ENCODE data around the gene ATP6V1C2.

Gene ATP6V1C2

GRCh38 chr2:10771786-10772185, 50.4 kb downstream of the ATP6V1C2 start:
- H3K9ac ChIP-seq (ENCODE audit: low read depth, low read length, poor library complexity) = peak overlapping the region; percentile 27
- no peak overlapping the region for H2BK15ac ChIP-seq (ENCODE audit: low read length)
- no CpG with 5 or more reads among the region's 13 CpGs for WGBS, 2 donors (ENCODE audit: extremely low coverage in 2 of 2, insufficient read length in 2 of 2, insufficient replicate concordance in 1 of 2)

GRCh38 chr2:10772201-10772867, 50.9 kb downstream of the ATP6V1C2 start:
- no peak overlapping the region for H2BK12ac ChIP-seq (ENCODE audit: low read length)
- H2AK5ac ChIP-seq (ENCODE audit: low read depth, low read length) = no peak overlapping the region
- H3K14ac ChIP-seq (ENCODE audit: low read length) = peak overlapping the region; percentile 47
- H3K27me3 ChIP-seq (ENCODE audit: control insufficient read depth in 3 of 3, insufficient read depth in 3 of 3, low read depth in 1 of 3, low read length in 3 of 3) = peaks cover 0 to 2% (median 0%) of the 10 kb centered on the region in 3 experiments
- peak overlapping the region; percentile 15 for H3K18ac ChIP-seq (ENCODE audit: low read length)
- H2AFZ ChIP-seq (ENCODE audit: low read length) = no peak overlapping the region
- H3K9ac ChIP-seq (ENCODE audit: low read depth, low read length, poor library complexity) = no peak overlapping the region
- DNase-seq (ENCODE audit: low spot score) = no peak
- no peaks in the 10 kb centered on the region for H3K36me3 ChIP-seq (replicated peaks in 1 of 2; ENCODE audit: control insufficient read depth in 2 of 2, insufficient read depth in 2 of 2, low read length in 2 of 2)
- H3K4me3 ChIP-seq (ENCODE audit: low read length in 2 of 2) = peak overlapping the region in 1 of 2 donors; percentile 25
- H2BK120ac ChIP-seq (ENCODE audit: low read depth, low read length) = no peak overlapping the region
- WGBS, 2 donors (ENCODE audit: extremely low coverage in 2 of 2, insufficient read length in 2 of 2, insufficient replicate concordance in 1 of 2) = no CpG with 5 or more reads among the region's 12 CpGs
- H4K8ac ChIP-seq (ENCODE audit: low read depth, low read length) = no peak overlapping the region
- no peak overlapping the region for H2BK15ac ChIP-seq (ENCODE audit: low read length)
- H3K4me1 ChIP-seq (ENCODE audit: control insufficient read depth in 2 of 2, insufficient read depth in 1 of 2, low read depth in 1 of 2, low read length in 2 of 2) = peaks cover 0 to 16% of the 10 kb centered on the region in 2 donors
- no peak overlapping the region for H3K4me2 ChIP-seq (ENCODE audit: insufficient read depth, low read length, poor library complexity, severe bottlenecking)
- H2BK5ac ChIP-seq (ENCODE audit: low read length) = no peak overlapping the region
- no peaks in the 10 kb centered on the region for H3K9me3 ChIP-seq (replicated peaks in 1 of 2; ENCODE audit: control insufficient read depth in 2 of 2, insufficient read depth in 1 of 2, low read depth in 1 of 2, low read length in 2 of 2)
- no peak overlapping the region for H3K4ac ChIP-seq (ENCODE audit: low read length)
- H3K27ac ChIP-seq (replicated peaks; ENCODE audit: low read length) = no peak overlapping the region
- peaks cover 3% of the 10 kb centered on the region for H3K79me1 ChIP-seq (ENCODE audit: low read depth, low read length)
- peak overlapping the region; percentile 43 for H4K91ac ChIP-seq (ENCODE audit: low read depth, low read length, poor library complexity)
- H3K23ac ChIP-seq (ENCODE audit: low read depth, low read length, poor library complexity) = peak overlapping the region; percentile 94

More at GRCh38 chr2:10771786-10772185, 50.4 kb downstream of the ATP6V1C2 start:
- no peak overlapping the region for H4K8ac ChIP-seq (ENCODE audit: low read depth, low read length)
- no peak overlapping the region for H2BK12ac ChIP-seq (ENCODE audit: low read length)
- H3K4me1 ChIP-seq (ENCODE audit: control insufficient read depth in 2 of 2, insufficient read depth in 1 of 2, low read depth in 1 of 2, low read length in 2 of 2) = peaks cover 0 to 16% of the 10 kb centered on the region in 2 donors
- H3K79me1 ChIP-seq (ENCODE audit: low read depth, low read length) = peaks cover 3% of the 10 kb centered on the region
- peak overlapping the region; percentile 25 for H3K23ac ChIP-seq (ENCODE audit: low read depth, low read length, poor library complexity)
- no peak overlapping the region for H3K4ac ChIP-seq (ENCODE audit: low read length)
- no peak overlapping the region for H3K18ac ChIP-seq (ENCODE audit: low read length)
- no peak overlapping the region for H4K91ac ChIP-seq (ENCODE audit: low read depth, low read length, poor library complexity)
- DNase-seq (ENCODE audit: low spot score) = no peak
- H3K14ac ChIP-seq (ENCODE audit: low read length) = no peak overlapping the region
- H2AK5ac ChIP-seq (ENCODE audit: low read depth, low read length) = peak overlapping the region; percentile 54
- H3K4me3 ChIP-seq (ENCODE audit: low read length in 2 of 2) = no peak overlapping the region
- H3K4me2 ChIP-seq (ENCODE audit: insufficient read depth, low read length, poor library complexity, severe bottlenecking) = no peak overlapping the region
- no peak overlapping the region for H3K27ac ChIP-seq (replicated peaks; ENCODE audit: low read length)
- no peak overlapping the region for H2AFZ ChIP-seq (ENCODE audit: low read length)
- H2BK5ac ChIP-seq (ENCODE audit: low read length) = peak overlapping the region; percentile 18
- peaks cover 0 to 2% (median 0%) of the 10 kb centered on the region in 3 experiments for H3K27me3 ChIP-seq (ENCODE audit: control insufficient read depth in 3 of 3, insufficient read depth in 3 of 3, low read depth in 1 of 3, low read length in 3 of 3)
- H3K9me3 ChIP-seq (replicated peaks in 1 of 2; ENCODE audit: control insufficient read depth in 2 of 2, insufficient read depth in 1 of 2, low read depth in 1 of 2, low read length in 2 of 2) = no peaks in the 10 kb centered on the region
- no peak overlapping the region for H2BK120ac ChIP-seq (ENCODE audit: low read depth, low read length)
- no peaks in the 10 kb centered on the region for H3K36me3 ChIP-seq (replicated peaks in 1 of 2; ENCODE audit: control insufficient read depth in 2 of 2, insufficient read depth in 2 of 2, low read length in 2 of 2)

- WGBS, 2 donors (ENCODE audit: extremely low coverage in 2 of 2, insufficient read length in 2 of 2, insufficient replicate concordance in 1 of 2) = no CpG with 5 or more reads among the region's 13 CpGs
- peak overlapping the region in 1 of 2 donors; percentile 42 for H3K4me3 ChIP-seq (ENCODE audit: low read length in 2 of 2)
- H3K4me2 ChIP-seq (ENCODE audit: insufficient read depth, low read length, poor library complexity, severe bottlenecking) = no peak overlapping the region
- H3K27me3 ChIP-seq (ENCODE audit: control insufficient read depth in 3 of 3, insufficient read depth in 3 of 3, low read depth in 1 of 3, low read length in 3 of 3) = peaks cover 0 to 2% (median 0%) of the 10 kb centered on the region in 3 experiments
- H4K91ac ChIP-seq (ENCODE audit: low read depth, low read length, poor library complexity) = peak overlapping the region; percentile 43
- no peak overlapping the region for H2BK15ac ChIP-seq (ENCODE audit: low read length)
- no peak overlapping the region for H2BK5ac ChIP-seq (ENCODE audit: low read length)
- H3K4ac ChIP-seq (ENCODE audit: low read length) = no peak overlapping the region
- H3K36me3 ChIP-seq (replicated peaks in 1 of 2; ENCODE audit: control insufficient read depth in 2 of 2, insufficient read depth in 2 of 2, low read length in 2 of 2) = peaks cover 0 to 2% of the 10 kb centered on the region in 2 donors
- no peak overlapping the region for H3K27ac ChIP-seq (replicated peaks; ENCODE audit: low read length)
- H2AFZ ChIP-seq (ENCODE audit: low read length) = no peak overlapping the region
- no peak overlapping the region for H3K9ac ChIP-seq (ENCODE audit: low read depth, low read length, poor library complexity)
- no peaks in the 10 kb centered on the region for H3K9me3 ChIP-seq (replicated peaks in 1 of 2; ENCODE audit: control insufficient read depth in 2 of 2, insufficient read depth in 1 of 2, low read depth in 1 of 2, low read length in 2 of 2)
- H2AK5ac ChIP-seq (ENCODE audit: low read depth, low read length) = no peak overlapping the region
- peak overlapping the region; percentile 15 for H3K18ac ChIP-seq (ENCODE audit: low read length)
- DNase-seq (ENCODE audit: low spot score) = no peak
- no peak overlapping the region for H2BK120ac ChIP-seq (ENCODE audit: low read depth, low read length)
- H2BK12ac ChIP-seq (ENCODE audit: low read length) = no peak overlapping the region
- peaks cover 3% of the 10 kb centered on the region for H3K79me1 ChIP-seq (ENCODE audit: low read depth, low read length)
- H4K8ac ChIP-seq (ENCODE audit: low read depth, low read length) = no peak overlapping the region
- H3K14ac ChIP-seq (ENCODE audit: low read length) = peak overlapping the region; percentile 47
- H3K23ac ChIP-seq (ENCODE audit: low read depth, low read length, poor library complexity) = peak overlapping the region; percentile 94
- peaks cover 0 to 16% of the 10 kb centered on the region in 2 donors for H3K4me1 ChIP-seq (ENCODE audit: control insufficient read depth in 2 of 2, insufficient read depth in 1 of 2, low read depth in 1 of 2, low read length in 2 of 2)
Measured at GRCh38 chr2:10772868-10773215, 51.4 kb downstream of the ATP6V1C2 start.

- Histone ChIP-seq H3K4me3 (ENCODE audit: low read length in 2 of 2) (no peak overlapping the region), H2BK15ac (ENCODE audit: low read length) (no peak overlapping the region), H3K4ac (ENCODE audit: low read length) (no peak overlapping the region), H3K4me2 (ENCODE audit: insufficient read depth, low read length, poor library complexity, severe bottlenecking) (no peak overlapping the region), H4K8ac (ENCODE audit: low read depth, low read length) (no peak overlapping the region), H3K4me1 (ENCODE audit: control insufficient read depth in 2 of 2, insufficient read depth in 1 of 2, low read depth in 1 of 2, low read length in 2 of 2) (peaks cover 0 to 13% of the 10 kb centered on the region in 2 donors), H2AFZ (ENCODE audit: low read length) (no peak overlapping the region), H3K27ac (replicated peaks; ENCODE audit: low read length) (no peak overlapping the region), H3K14ac (ENCODE audit: low read length) (no peak overlapping the region), H3K18ac (ENCODE audit: low read length) (peak overlapping the region; percentile 23), H2BK5ac (ENCODE audit: low read length) (peak overlapping the region; percentile 11), H3K36me3 (replicated peaks in 1 of 2; ENCODE audit: control insufficient read depth in 2 of 2, insufficient read depth in 2 of 2, low read length in 2 of 2) (peaks cover 2 to 12% of the 10 kb centered on the region in 2 donors), H4K91ac (ENCODE audit: low read depth, low read length, poor library complexity) (no peak overlapping the region), H2AK5ac (ENCODE audit: low read depth, low read length) (peak overlapping the region; percentile 61), H3K9me3 (replicated peaks in 1 of 2; ENCODE audit: control insufficient read depth in 2 of 2, insufficient read depth in 1 of 2, low read depth in 1 of 2, low read length in 2 of 2) (no peaks in the 10 kb centered on the region), H3K27me3 (ENCODE audit: control insufficient read depth in 3 of 3, insufficient read depth in 3 of 3, low read depth in 1 of 3, low read length in 3 of 3) (no peaks in the 10 kb centered on the region), H2BK120ac (ENCODE audit: low read depth, low read length) (peak overlapping the region; percentile 5), H3K79me1 (ENCODE audit: low read depth, low read length) (peaks cover 4% of the 10 kb centered on the region), H2BK12ac (ENCODE audit: low read length) (no peak overlapping the region), H3K9ac (ENCODE audit: low read depth, low read length, poor library complexity) (no peak overlapping the region), H3K23ac (ENCODE audit: low read depth, low read length, poor library complexity) (no peak overlapping the region)
- no peak for DNase-seq (ENCODE audit: low spot score)
- WGBS, 2 donors (ENCODE audit: extremely low coverage in 2 of 2, insufficient read length in 2 of 2, insufficient replicate concordance in 1 of 2) = no CpG with 5 or more reads among the region's 8 CpGs
Measured at GRCh38 chr2:10773821-10774341, 52.5 kb downstream of the ATP6V1C2 start.

Data from neuronal stem cell (in vitro differentiated cells).